Stimulated activated memory B cell treated with anti-CD40 and anti-IgM and Interleukin-4, amounts not matched to agents 10 μg/mL and 1 μg/mL and 100 μg/mL, for 72 hours (primary cell): Measurements from ENCODE around the gene TMCO4.
"Not testable (repeated sequence)": the region's sequence is repeated elsewhere in the genome, so short reads cannot be mapped to it uniquely, and the experiment has no call there.

Experiments
- ATAC-seq: fragments of 150-1000 bp; cut with Tn5 transposase; 2 replicates; pipeline ENCODE4 v1.10.0; 2021
- H3K27ac Mint-ChIP-seq: one replicate; pipeline ENCODE4 v1.8.0; 2022; ENCODE audit warnings: mild to moderate bottlenecking, mixed read lengths
- H3K27me3 Mint-ChIP-seq: one replicate; pipeline ENCODE4 v1.8.0; 2022; ENCODE audit warnings: mixed read lengths
- H3K36me3 Mint-ChIP-seq: one replicate; pipeline ENCODE4 v1.8.0; 2022; ENCODE audit warnings: mixed read lengths
- H3K4me1 Mint-ChIP-seq: one replicate; pipeline ENCODE4 v1.8.0; 2022; ENCODE audit warnings: mixed read lengths
- H3K4me3 Mint-ChIP-seq: one replicate; pipeline ENCODE4 v1.8.0; 2022; ENCODE audit warnings: mild to moderate bottlenecking, moderate library complexity, mixed read lengths
- H3K9me3 Mint-ChIP-seq: one replicate; pipeline ENCODE4 v1.8.0; 2022; ENCODE audit warnings: mixed read lengths

TMCO4 gene

GRCh38 chr1:19647643-19648042, 152.1 kb downstream of the TMCO4 start:
- Mint-ChIP-seq H3K4me1 (peaks cover 46% of the 10 kb centered on the region), H3K9me3 (no peaks in the 10 kb centered on the region), H3K4me3 (no peak overlapping the region), H3K36me3 (peaks cover 5% of the 10 kb centered on the region), H3K27ac (no peak overlapping the region), H3K27me3 (peaks cover 78% of the 10 kb centered on the region)
- ATAC-seq = no peak

- Mint-ChIP-seq H3K36me3 (peaks cover 5% of the 10 kb centered on the region), H3K4me1 (peaks cover 46% of the 10 kb centered on the region), H3K4me3 (no peak overlapping the region), H3K27me3 (peaks cover 80% of the 10 kb centered on the region), H3K9me3 (no peaks in the 10 kb centered on the region), H3K27ac (no peak overlapping the region)
- ATAC-seq = no peak
Measured at GRCh38 chr1:19646377-19647319, 153.1 kb downstream of the TMCO4 start.

- Mint-ChIP-seq H3K27me3 (peaks cover 82% of the 10 kb centered on the region), H3K9me3 (no peaks in the 10 kb centered on the region), H3K4me3 (no peak overlapping the region), H3K27ac (peak overlapping the region; percentile 64), H3K4me1 (peaks cover 36% of the 10 kb centered on the region), H3K36me3 (peaks cover 5% of the 10 kb centered on the region)
- ATAC-seq = no peak
Measured at GRCh38 chr1:19645411-19646251, 154.1 kb downstream of the TMCO4 start.

- no peaks in the 10 kb centered on the region for H3K9me3 Mint-ChIP-seq
- peaks cover 5% of the 10 kb centered on the region for H3K36me3 Mint-ChIP-seq
- peaks cover 34% of the 10 kb centered on the region for H3K4me1 Mint-ChIP-seq
- peak; percentile 51 for ATAC-seq
- H3K27ac Mint-ChIP-seq = peak overlapping the region; percentile 64
- H3K4me3 Mint-ChIP-seq = peak overlapping the region; percentile 86
- peaks cover 79% of the 10 kb centered on the region for H3K27me3 Mint-ChIP-seq
Measured at GRCh38 chr1:19644681-19645410, 154.9 kb downstream of the TMCO4 start.

- H3K27ac Mint-ChIP-seq = peak overlapping the region; percentile 64
- H3K4me3 Mint-ChIP-seq = peak overlapping the region; percentile 86
- ATAC-seq = peak; percentile 14
- peaks cover 5% of the 10 kb centered on the region for H3K36me3 Mint-ChIP-seq
- H3K9me3 Mint-ChIP-seq = no peaks in the 10 kb centered on the region
- H3K4me1 Mint-ChIP-seq = peaks cover 34% of the 10 kb centered on the region
- peaks cover 79% of the 10 kb centered on the region for H3K27me3 Mint-ChIP-seq
Measured at GRCh38 chr1:19644395-19644680, 155.4 kb downstream of the TMCO4 start.

GRCh38 chr1:19643602-19644394, 155.9 kb downstream of the TMCO4 start, which contains the start of gene NBL1:
TSS of gene NBL1 (plus strand) at chr1:19644311. CDS start at chr1:19655031, 10,720 bp downstream.
- H3K4me1 Mint-ChIP-seq = peaks cover 34% of the 10 kb centered on the region
- H3K9me3 Mint-ChIP-seq = no peaks in the 10 kb centered on the region
- peak within 1 kb of the TSS; percentile 86 for H3K4me3 Mint-ChIP-seq
- peak; percentile 73 for ATAC-seq
- peaks cover 5% of the 10 kb centered on the region for H3K36me3 Mint-ChIP-seq
- H3K27ac Mint-ChIP-seq = peak within 1 kb of the TSS; percentile 64
- peaks cover 84% of the 10 kb centered on the region for H3K27me3 Mint-ChIP-seq

GRCh38 chr1:19643121-19643520, 156.6 kb downstream of the TMCO4 start:
- Mint-ChIP-seq H3K27ac (no peak overlapping the region), H3K27me3 (peaks cover 82% of the 10 kb centered on the region), H3K36me3 (peaks cover 5% of the 10 kb centered on the region), H3K4me3 (peak overlapping the region; percentile 74), H3K9me3 (no peaks in the 10 kb centered on the region), H3K4me1 (peaks cover 34% of the 10 kb centered on the region)
- ATAC-seq = no peak

GRCh38 chr1:19640363-19641316, 159.1 kb downstream of the TMCO4 start:
- Mint-ChIP-seq H3K27ac (no peak overlapping the region), H3K4me1 (peaks cover 15% of the 10 kb centered on the region), H3K36me3 (peaks cover 5% of the 10 kb centered on the region), H3K4me3 (no peak overlapping the region), H3K27me3 (peaks cover 58% of the 10 kb centered on the region), H3K9me3 (no peaks in the 10 kb centered on the region)
- no peak for ATAC-seq

GRCh38 chr1:19639999-19640362, 159.7 kb downstream of the TMCO4 start:
- ATAC-seq = no peak
- no peak overlapping the region for H3K4me3 Mint-ChIP-seq
- peaks cover 13% of the 10 kb centered on the region for H3K4me1 Mint-ChIP-seq
- no peak overlapping the region for H3K27ac Mint-ChIP-seq
- no peaks in the 10 kb centered on the region for H3K9me3 Mint-ChIP-seq
- H3K27me3 Mint-ChIP-seq = peaks cover 51% of the 10 kb centered on the region
- H3K36me3 Mint-ChIP-seq = peaks cover 4% of the 10 kb centered on the region

- not testable (repeated sequence) for H3K9me3 Mint-ChIP-seq, H3K4me1 Mint-ChIP-seq, H3K36me3 Mint-ChIP-seq, H3K4me3 Mint-ChIP-seq, ATAC-seq, H3K27ac Mint-ChIP-seq
- peaks cover 44% of the 10 kb centered on the region for H3K27me3 Mint-ChIP-seq
Measured at GRCh38 chr1:19639228-19639627, 160.5 kb downstream of the TMCO4 start.

- Mint-ChIP-seq H3K9me3 (no peaks in the 10 kb centered on the region), H3K27me3 (peaks cover 33% of the 10 kb centered on the region), H3K27ac (no peak overlapping the region), H3K4me3 (no peak overlapping the region), H3K36me3 (no peaks in the 10 kb centered on the region), H3K4me1 (no peaks in the 10 kb centered on the region)
- no peak for ATAC-seq
Measured at GRCh38 chr1:19637606-19638005, 162.1 kb downstream of the TMCO4 start.

- not testable (repeated sequence) for H3K9me3 Mint-ChIP-seq, H3K27ac Mint-ChIP-seq, H3K4me1 Mint-ChIP-seq, H3K36me3 Mint-ChIP-seq, ATAC-seq, H3K4me3 Mint-ChIP-seq
- H3K27me3 Mint-ChIP-seq = peaks cover 24% of the 10 kb centered on the region
Measured at GRCh38 chr1:19636749-19637148, 163.0 kb downstream of the TMCO4 start.

- Mint-ChIP-seq H3K27ac (no peak overlapping the region), H3K4me1 (no peaks in the 10 kb centered on the region), H3K9me3 (no peaks in the 10 kb centered on the region), H3K27me3 (peaks cover 17% of the 10 kb centered on the region), H3K36me3 (no peaks in the 10 kb centered on the region), H3K4me3 (no peak overlapping the region)
- ATAC-seq = no peak
Measured at GRCh38 chr1:19636065-19636464, 163.7 kb downstream of the TMCO4 start.
